K562 (cell line): ENCODE results near the gene SAMD8. TPM values are rescaled to one million over a fixed set of nuclear protein-coding genes. Genes with fewer than 3 reads are reported as not detected.

Experiments used
- ATAC-seq: fragments of 200-7000 bp; cut with Tn5 transposase; 3 replicates; pipeline ENCODE4 v1.9.1; 2020; ENCODE audit warnings: moderate library complexity
- BruUV-seq: library from RNA; stranded (reverse); fragments of 400-500 nt; replicated peaks from 2 replicates; lab custom pipeline; 2021; lab: Mats Ljungman, UMichigan
- CTCF ChIA-PET: fragments of 300-600 bp; formaldehyde crosslinking; extraction: SDS; loops from one replicate; lab custom pipeline; 2021; ENCODE audit warnings: low intra/inter-chr PET ratio; lab: Yijun Ruan, JAX
- POLR2A ChIA-PET: fragments of 300-600, 350-650 bp; sonication (Branson Sonifier 250); formaldehyde crosslinking; extraction: SDS; loops from one replicate; lab custom pipeline; 2021; ENCODE audit warnings: antibody characterized with exemption, inconsistent platforms; lab: Yijun Ruan, JAX
- DNase-seq, 4 experiments: peaks; one replicate each; pipeline versions ENCODE4 v3.0.0 to v3.0.0-alpha.2; 2011 to 2018; ENCODE audit warnings: low spot score in 3 of 4, mixed read lengths in 3 of 4; ENCODE audit errors: extremely low read depth in 1 of 4
- FAIRE-seq: peaks from 2 replicates; lab custom pipeline; 2011; peaks lifted over from hg19 to GRCh38; lab: Jason Lieb, UNC
- H2AFZ ChIP-seq: 2 replicates; pipeline ENCODE4 v1.6.0; 2011; ENCODE audit warnings: low read depth, low read length, control low read depth, inconsistent platforms
- H3K27ac ChIP-seq: fragments of 200-600 bp; 3 replicates; pipeline ENCODE4 v1.8.0; 2011; ENCODE audit warnings: low read depth, mild to moderate bottlenecking, control low read depth, inconsistent platforms, low read length, moderate library complexity, mixed read lengths; ENCODE audit errors: extremely low read depth
- H3K27me3 ChIP-seq, 2 experiments: fragments of 300-600 bp in 1 of 2; 2 replicates in 1 of 2; 3 replicates in 1 of 2; pipeline versions ENCODE4 v1.6.0 to v1.8.0; 2011; ENCODE audit warnings: inconsistent platforms in 2 of 2, low read length in 2 of 2, mild to moderate bottlenecking in 1 of 2, mixed read lengths in 1 of 2, moderate library complexity in 1 of 2; ENCODE audit not compliant: control insufficient read depth in 2 of 2, insufficient read depth in 2 of 2
- H3K36me3 ChIP-seq: fragments of 300-600 bp; 3 replicates; pipeline ENCODE4 v1.8.0; 2011; ENCODE audit warnings: mild to moderate bottlenecking, low read length, inconsistent platforms; ENCODE audit not compliant: control insufficient read depth, insufficient read depth
- H3K4me1 ChIP-seq, 2 experiments: fragments of 200-600 bp in 1 of 2; replicated peaks in 1 of 2; 2 replicates in 1 of 2; 3 replicates in 1 of 2; pipeline versions ENCODE4 v1.5.1 to v1.8.0; 2011; ENCODE audit warnings: inconsistent platforms in 2 of 2, low read length in 2 of 2, mild to moderate bottlenecking in 1 of 2, mixed read lengths in 1 of 2, moderate library complexity in 1 of 2; ENCODE audit not compliant: control insufficient read depth in 2 of 2, insufficient read depth in 2 of 2
- H3K4me2 ChIP-seq: 2 replicates; pipeline ENCODE4 v1.6.1; 2011; ENCODE audit warnings: low read length, control low read depth, inconsistent platforms, mixed read lengths; ENCODE audit not compliant: insufficient read depth
- H3K4me3 ChIP-seq: fragments of 200-600 bp; sonication (generic), shearing (Covaris generic); 2 replicates; pipeline ENCODE4 v1.5.1; 2016; ENCODE audit warnings: control low read depth, inconsistent platforms
- H3K79me2 ChIP-seq: fragments of 200-600 bp; 3 replicates; pipeline ENCODE4 v1.8.0; 2011; ENCODE audit warnings: low read length, inconsistent platforms; ENCODE audit not compliant: control insufficient read depth, insufficient read depth
- H3K9ac ChIP-seq, 2 experiments: 2 replicates each; pipeline versions ENCODE4 v1.6.0 to v1.6.1; 2011; ENCODE audit warnings: low read depth in 2 of 2, low read length in 2 of 2, control low read depth in 1 of 2, inconsistent platforms in 1 of 2, mild to moderate bottlenecking in 1 of 2, mixed read lengths in 1 of 2; ENCODE audit not compliant: insufficient read depth in 1 of 2
- H3K9me1 ChIP-seq: one replicate; pipeline ENCODE4 v1.6.0; 2011; ENCODE audit warnings: inconsistent platforms, mild to moderate bottlenecking, low read length, moderate library complexity; ENCODE audit not compliant: control insufficient read depth, insufficient read depth
- H3K9me3 ChIP-seq: replicated peaks from 2 replicates; pipeline ENCODE4 v1.5.1; 2011; ENCODE audit warnings: low read depth, low read length, inconsistent platforms; ENCODE audit not compliant: control insufficient read depth, insufficient read depth
- H4K20me1 ChIP-seq: replicated peaks from 2 replicates; pipeline ENCODE4 v1.6.1; 2011; ENCODE audit warnings: low read length, inconsistent platforms, mixed read lengths; ENCODE audit not compliant: control insufficient read depth, insufficient read depth
- ADNP ChIP-seq: fragments of 200-800 bp; sonication (Bioruptor generic); IDR thresholded peaks from 2 replicates; pipeline ENCODE4 v1.6.1; 2016; ENCODE audit warnings: missing genetic modification characterization, missing compliant biosample characterization
- BCOR ChIP-seq: fragments of 450-650 bp; IDR thresholded peaks from 2 replicates; pipeline ENCODE4 v1.6.1; 2016
- ELF1 ChIP-seq: fragments of 200-800 bp; sonication (Bioruptor generic); IDR thresholded peaks from 2 replicates; pipeline ENCODE4 v1.6.1; 2016; ENCODE audit warnings: missing genetic modification characterization, missing compliant biosample characterization
- NFE2 ChIP-seq: IDR thresholded peaks from 2 replicates; pipeline ENCODE4 v1.6.1; 2014; ENCODE audit warnings: antibody characterized with exemption, low read depth
- NFXL1 ChIP-seq: fragments of 450-650 bp; formaldehyde crosslinking; IDR thresholded peaks from 2 replicates; pipeline ENCODE4 v1.4.0; 2021; ENCODE audit warnings: mild to moderate bottlenecking
- RBM25 ChIP-seq: fragments of 200-400 bp; formaldehyde crosslinking; IDR thresholded peaks from 2 replicates; pipeline ENCODE4 v1.6.1; 2018; ENCODE audit warnings: low read length, low read depth, moderate library complexity; ENCODE audit not compliant: severe bottlenecking
- RHOXF2B ChIP-seq: fragments of 250-450 bp; sonication (Bioruptor Pico); conservative IDR thresholded peaks from 2 replicates; pipeline ENCODE4 v1.5.1; 2021
- SAP30 ChIP-seq: fragments of 200-600 bp; sonication (generic); IDR thresholded peaks from 2 replicates; pipeline ENCODE4 v1.6.1; 2012; ENCODE audit warnings: borderline replicate concordance, low read depth, mild to moderate bottlenecking, moderate library complexity, low read length, control low read depth, inconsistent platforms; ENCODE audit not compliant: insufficient read depth, poor library complexity, severe bottlenecking
- SMAD4 ChIP-seq: fragments of 250-450 bp; sonication (Bioruptor Pico); conservative IDR thresholded peaks from 2 replicates; pipeline ENCODE4 v1.8.0; 2021; ENCODE audit warnings: inconsistent platforms, mild to moderate bottlenecking, moderate library complexity
- TCF15 ChIP-seq: fragments of 250-450 bp; sonication (Bioruptor Pico); IDR thresholded peaks from 2 replicates; pipeline ENCODE4 v1.8.0; 2022; ENCODE audit warnings: moderate library complexity, mild to moderate bottlenecking, inconsistent platforms
- TFAP4 ChIP-seq: sonication (generic); formaldehyde crosslinking; IDR thresholded peaks from 2 replicates; pipeline ENCODE4 v1.8.0; 2022; ENCODE audit warnings: missing genetic modification reagents, mild to moderate bottlenecking, moderate library complexity, borderline replicate concordance
- THAP7 ChIP-seq: fragments of 250-450 bp; sonication (Bioruptor Pico); IDR thresholded peaks from 2 replicates; pipeline ENCODE4 v1.5.0; 2021
- ZFP36 ChIP-seq: fragments of 150-350 bp; IDR thresholded peaks from 2 replicates; pipeline ENCODE4 v1.6.1; 2018; ENCODE audit warnings: low read length, low read depth; ENCODE audit not compliant: partially characterized antibody
- ZNF175 ChIP-seq: fragments of 200-800 bp; sonication (Bioruptor generic); IDR thresholded peaks from 2 replicates; pipeline ENCODE4 v1.6.1; 2016; ENCODE audit warnings: low read depth, mild to moderate bottlenecking, missing genetic modification characterization, missing compliant biosample characterization
- ZNF354B ChIP-seq: fragments of 250-450 bp; sonication (Bioruptor Pico); IDR thresholded peaks from 2 replicates; pipeline ENCODE4 v1.4.0; 2020
- ZNF583 ChIP-seq: fragments of 250-450 bp; sonication (Bioruptor Pico); IDR thresholded peaks from 2 replicates; pipeline ENCODE4 v1.4.0; 2020
- WGBS: fragments of 100-300 bp; shearing (Covaris generic); methylation state at CpG from one replicate; pipeline ENCODE4 v1.1.6; 2016; ENCODE audit warnings: low coverage, mixed read lengths; ENCODE audit not compliant: insufficient coverage; ENCODE audit errors: missing lambda C conversion rate; 5-methylcytosine and 5-hydroxymethylcytosine counted together
- in situ Hi-C: fragments of 300-500 bp; cut with MboI; formaldehyde crosslinking; loops from 4 replicates; pipeline ENCODE4 v1.15.0; 2018; ENCODE audit warnings: inconsistent platforms, mixed read lengths
- intact Hi-C: fragments of 100-400 bp; cut with micrococcal nuclease; formaldehyde crosslinking; loops from 2 replicates; pipeline ENCODE4 v1.14.2; 2022
- polyA plus RNA-seq, 8 experiments: library from polyadenylated mRNA; depleted of rRNA in 4 of 8; stranded (reverse) in 5 of 8; unstranded in 3 of 8; fragments of >200 nt; fragmentation: Nextera tagmentation in 2 of 8; fragmentation: Illumina TruSeq in 1 of 8; extraction: Ambion mirVana in 2 of 8; extraction: Trizol in 1 of 8; gene quantifications; 2 replicates each; pipeline versions ENCODE4 v1.2.1 to v1.2.3, GENCODE V29; 2011 to 2014; ENCODE audit warnings: inconsistent platforms in 1 of 8, missing spikeins in 1 of 8
- total RNA-seq, 7 experiments: library from RNA; depleted of rRNA in 6 of 7; stranded (reverse); fragments of >200 nt in 6 of 7; fragmentation: Illumina TruSeq in 2 of 7; extraction: Trizol in 2 of 7; gene quantifications; 2 replicates each; pipeline versions ENCODE4 v1.2.1 to v1.2.3, GENCODE V29; 2011 to 2021; ENCODE audit warnings: low replicate concordance in 1 of 7
- TF ChIP-seq, protein P1 (sequence below): fragments of 250-450 bp; sonication (Bioruptor Pico); IDR thresholded peaks from 2 replicates; pipeline ENCODE4 v1.4.0; 2020; ENCODE audit warnings: borderline replicate concordance

SAMD8 gene
- total and polyA plus RNA-seq, 9 of the 15 experiments (the other 6 are each of a cell fraction or from before 2014, with no cell fraction given), result 2.7 to 16.1 (median 6.2) TPM

- H3K27ac ChIP-seq, result no peak overlapping the region
- ATAC-seq (no peak), DNase-seq (peak in 1 of 4 experiments; percentile 22), FAIRE-seq (no peak)
- H4K20me1 ChIP-seq, result peaks cover 4% of the 10 kb centered on the region; the same call in 1 of the 2 replicates
- H3K9me1 ChIP-seq, result no peaks in the 10 kb centered on the region
- no peaks in the 10 kb centered on the region for H3K36me3 ChIP-seq
- H2AFZ ChIP-seq, result no peak overlapping the region
- H3K4me2 ChIP-seq, result no peak overlapping the region
- in situ Hi-C loops (no loop called here), intact Hi-C loops (loop anchor here (5.0 to 10.0 kb wide), 2 partner anchors 367 to 859 kb away; no protein-coding TSS in a partner anchor)
- H3K9me3 ChIP-seq, result no peaks in the 10 kb centered on the region
- POLR2A ChIA-PET, result no interaction called here
- H3K4me3 ChIP-seq, result no peak overlapping the region
- no TSS peak for BruUV-seq
- H3K9ac ChIP-seq, result peak overlapping the region in 1 of 2 experiments; percentile 66; a peak in 2 of 4 replicates
- CTCF ChIA-PET, result interaction anchor here (3.3 kb wide), 1 partner anchor 858 kb away, joined by 28 read pairs; no protein-coding TSS in a partner anchor
- H3K79me2 ChIP-seq, result no peaks in the 10 kb centered on the region
- no peaks in the 10 kb centered on the region for H3K27me3 ChIP-seq
- H3K4me1 ChIP-seq, result peaks cover 22 to 49% of the 10 kb centered on the region in 2 experiments; a peak in 4 of 5 replicates
- 83% methylated on average over 12 of the region's 12 CpGs for WGBS
- TF ChIP-seq ADNP (tag), result 0 out of 2 replicates have a peak, but pooled peaks have one; percentile 37
- no peak for TF ChIP-seq NFE2
- no peak for TF ChIP-seq ZNF354B (CRISPR knock-in tag)
- no peak for TF ChIP-seq ZNF175 (CRISPR knock-in tag)
- TF ChIP-seq THAP7 (CRISPR knock-in tag), result no peak
- TF ChIP-seq ZFP36, result peak; percentile 9
- TF ChIP-seq NFXL1 (CRISPR knock-in tag), result no peak
- TF ChIP-seq, protein P1, sequence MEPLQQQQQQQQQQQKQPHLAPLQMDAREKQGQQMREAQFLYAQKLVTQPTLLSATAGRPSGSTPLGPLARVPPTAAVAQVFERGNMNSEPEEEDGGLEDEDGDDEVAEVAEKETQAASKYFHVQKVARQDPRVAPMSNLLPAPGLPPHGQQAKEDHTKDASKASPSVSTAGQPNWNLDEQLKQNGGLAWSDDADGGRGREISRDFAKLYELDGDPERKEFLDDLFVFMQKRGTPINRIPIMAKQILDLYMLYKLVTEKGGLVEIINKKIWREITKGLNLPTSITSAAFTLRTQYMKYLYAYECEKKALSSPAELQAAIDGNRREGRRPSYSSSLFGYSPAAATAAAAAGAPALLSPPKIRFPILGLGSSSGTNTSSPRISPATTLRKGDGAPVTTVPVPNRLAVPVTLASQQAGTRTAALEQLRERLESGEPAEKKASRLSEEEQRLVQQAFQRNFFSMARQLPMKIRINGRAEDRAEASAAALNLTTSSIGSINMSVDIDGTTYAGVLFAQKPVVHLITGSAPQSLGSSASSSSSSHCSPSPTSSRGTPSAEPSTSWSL (CRISPR knock-in tag), result no peak
- no peak for TF ChIP-seq ELF1 (tag)
- TF ChIP-seq RBM25, result peak; percentile 96
- TF ChIP-seq BCOR, result peak; percentile 88
- TF ChIP-seq ZNF583 (CRISPR knock-in tag), result no peak
- no peak for TF ChIP-seq TFAP4
- no peak for TF ChIP-seq SMAD4 (CRISPR knock-in tag)
- no peak for TF ChIP-seq SAP30
- no peak for TF ChIP-seq RHOXF2B (CRISPR knock-in tag)
- TF ChIP-seq TCF15 (CRISPR knock-in tag), result no peak
These were observed 9.8 kb upstream of the SAMD8 start for GRCh38 chr10:75101416-75102251.
